ENCODE measurements around the gene DYNLRB2.

DYNLRB2 gene

DNA sequence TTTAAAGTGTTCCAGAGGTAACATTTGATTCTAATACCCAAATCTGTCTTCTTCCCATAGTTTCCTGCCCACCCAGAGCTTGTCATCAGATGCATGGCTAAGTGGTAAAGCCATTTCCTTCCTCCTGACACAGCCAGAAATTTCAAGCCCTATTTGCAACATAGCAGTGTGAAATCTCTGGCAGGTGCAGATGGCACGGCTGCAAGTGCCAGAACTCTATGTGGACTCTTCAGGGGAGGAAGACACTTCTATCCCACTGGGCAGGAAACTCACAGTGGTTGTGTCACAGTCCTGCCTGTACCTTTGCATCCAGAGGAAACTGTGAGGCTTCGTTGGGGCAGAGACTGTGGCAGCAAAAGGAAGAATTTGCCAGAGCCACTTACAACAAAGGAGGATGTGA is 13.2 kb downstream of the DYNLRB2 start:
- DNase-seq = no peak

DNA sequence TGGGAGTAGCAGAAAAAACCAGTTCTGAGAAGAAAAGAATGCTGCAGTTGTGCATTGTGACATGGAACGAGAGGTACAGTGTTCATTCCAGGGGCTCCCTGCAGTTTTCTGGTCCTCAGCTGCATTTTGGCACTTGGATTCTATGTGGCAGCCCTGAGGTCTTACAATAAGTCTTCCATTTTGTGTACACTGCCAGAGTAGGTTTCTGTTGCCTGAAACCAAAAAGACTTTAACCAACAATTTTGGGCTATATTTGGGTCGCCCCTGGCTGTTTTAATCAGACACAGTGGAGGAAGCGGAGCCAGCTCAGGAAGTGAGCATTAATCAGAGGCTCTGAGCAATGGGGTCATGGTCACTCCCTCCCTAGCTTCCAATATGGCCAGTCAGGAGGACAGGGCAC is 15.7 kb downstream of the DYNLRB2 start:
- DNase-seq = no peak

DNA sequence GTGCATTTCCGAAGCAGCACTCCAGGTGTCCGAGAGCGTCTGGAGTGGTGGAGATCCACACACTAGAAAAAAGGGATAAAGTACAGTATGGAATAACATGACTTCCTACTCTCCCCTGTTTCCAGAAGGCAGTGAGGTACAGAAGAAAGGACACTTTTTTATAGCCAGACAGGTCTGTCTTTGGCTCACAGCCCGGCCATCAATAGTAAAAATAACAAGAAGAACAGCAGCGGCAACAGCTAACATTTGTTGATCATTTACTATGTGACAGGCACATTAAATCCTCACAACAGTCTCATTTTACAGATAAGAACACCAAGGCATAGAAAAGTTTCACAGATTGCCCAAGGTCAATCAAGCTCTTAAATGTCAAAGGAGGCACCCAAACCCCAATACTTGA is 16.2 kb downstream of the DYNLRB2 start:
- no peak for DNase-seq

DNA sequence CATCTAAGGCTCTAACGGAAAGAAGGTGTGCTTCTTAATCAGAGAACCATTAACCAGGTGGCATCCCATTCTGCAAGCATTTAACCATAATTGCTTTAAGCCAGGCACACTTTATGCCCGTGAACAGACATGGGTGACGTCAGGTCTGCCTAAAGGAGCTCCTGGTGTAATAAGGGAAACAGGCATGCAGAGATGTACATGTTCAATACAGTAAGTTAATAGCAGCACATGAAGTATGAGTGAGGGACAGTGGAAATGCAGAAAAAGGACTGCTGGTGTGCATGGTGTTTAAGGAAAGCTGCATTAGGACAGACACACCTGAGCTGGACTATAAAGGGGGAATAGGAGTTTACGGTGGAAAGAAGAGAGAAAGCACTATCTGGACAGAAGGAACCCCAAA is 18.6 kb downstream of the DYNLRB2 start:
- DNase-seq = no peak

DNA sequence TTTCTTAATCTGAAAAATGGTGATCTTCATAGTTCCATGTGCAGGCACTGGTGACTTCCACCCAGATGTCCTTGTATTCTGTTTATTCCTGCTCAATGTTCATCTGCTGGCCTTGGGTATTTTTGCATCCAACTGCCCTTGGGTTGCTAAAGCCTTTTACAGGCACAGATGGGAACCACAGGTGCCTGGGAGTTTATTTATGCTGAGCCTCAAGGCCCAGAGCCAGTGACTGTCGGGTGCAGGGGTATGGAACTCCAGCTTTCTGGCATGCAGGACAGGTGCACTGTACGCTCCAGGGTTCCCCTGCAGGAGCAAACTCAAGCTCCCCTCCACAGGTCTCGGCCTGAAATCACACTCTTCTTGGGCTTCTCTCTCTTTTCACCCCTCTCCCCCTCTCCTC is 22.3 kb downstream of the DYNLRB2 start:
- DNase-seq = no peak

DNA sequence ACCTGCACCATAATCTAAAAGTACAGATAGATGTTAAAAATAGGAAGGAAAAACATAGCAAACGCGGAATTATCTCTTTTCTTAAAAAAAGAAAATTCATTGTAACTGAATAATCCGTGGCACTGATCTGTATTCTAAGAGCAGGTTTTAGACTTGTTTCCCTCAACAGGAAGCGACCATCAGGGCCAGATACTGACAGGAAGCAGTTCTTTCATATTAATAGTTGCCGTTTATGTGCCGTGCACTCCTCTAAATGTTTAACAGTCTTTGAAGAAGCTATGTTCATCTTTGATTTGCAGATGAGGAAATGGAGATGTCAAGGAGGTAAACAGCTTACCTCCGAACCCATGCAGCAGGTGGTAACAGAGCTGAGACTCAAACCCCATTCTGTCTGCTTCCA is 23.6 kb downstream of the DYNLRB2 start:
- no peak for DNase-seq

DNA sequence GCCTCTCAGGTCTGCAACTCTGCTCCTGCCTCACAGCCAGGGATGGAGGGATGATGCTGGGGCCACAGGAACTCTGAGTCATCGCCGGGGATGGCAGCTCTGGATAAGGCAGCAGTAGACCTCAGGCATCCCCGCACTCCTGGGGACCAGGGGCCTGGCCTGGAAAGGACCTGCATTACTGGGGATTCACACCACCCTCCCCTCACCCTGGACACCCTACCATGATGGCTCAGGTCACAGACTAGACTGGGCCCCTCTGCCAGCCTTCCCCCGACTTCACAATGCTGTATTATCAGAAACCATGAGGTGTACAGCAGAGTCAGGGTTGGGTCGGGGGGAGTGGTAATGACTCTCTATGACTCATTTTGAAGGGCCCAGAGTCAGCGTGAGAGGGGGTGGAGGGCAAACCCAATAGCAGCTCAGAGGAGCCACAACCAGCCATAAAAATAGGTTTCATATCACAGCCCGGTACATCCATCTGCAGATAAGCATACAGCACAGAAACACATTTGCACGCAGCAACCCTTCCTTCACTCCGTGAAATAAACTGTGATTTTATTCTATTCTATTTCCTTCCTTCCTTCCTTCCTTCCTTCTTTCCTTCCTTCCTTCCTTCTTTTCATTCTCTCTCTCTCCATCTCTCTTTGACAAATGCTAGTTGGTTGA is 28.8 kb downstream of the DYNLRB2 start:
- DNase-seq = peak; percentile 70

DNA sequence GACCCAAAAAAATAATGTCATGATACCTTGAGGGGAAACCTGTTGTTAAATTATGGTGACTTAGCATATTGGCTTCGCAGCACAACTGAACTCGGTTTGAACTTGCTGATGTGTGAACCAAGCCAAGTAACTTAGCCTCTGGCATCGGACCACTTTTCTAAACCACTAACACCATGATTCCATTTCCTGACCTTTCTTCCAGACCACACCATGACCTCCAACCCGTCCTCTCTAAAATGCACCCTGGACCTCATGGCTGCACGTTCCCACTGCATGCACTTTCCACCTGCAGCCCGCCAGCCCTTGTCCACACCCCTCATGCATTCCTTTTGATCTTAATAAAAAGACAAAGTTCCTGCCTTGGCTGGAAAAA is 29.3 kb downstream of the DYNLRB2 start:
- DNase-seq = no peak

DNA sequence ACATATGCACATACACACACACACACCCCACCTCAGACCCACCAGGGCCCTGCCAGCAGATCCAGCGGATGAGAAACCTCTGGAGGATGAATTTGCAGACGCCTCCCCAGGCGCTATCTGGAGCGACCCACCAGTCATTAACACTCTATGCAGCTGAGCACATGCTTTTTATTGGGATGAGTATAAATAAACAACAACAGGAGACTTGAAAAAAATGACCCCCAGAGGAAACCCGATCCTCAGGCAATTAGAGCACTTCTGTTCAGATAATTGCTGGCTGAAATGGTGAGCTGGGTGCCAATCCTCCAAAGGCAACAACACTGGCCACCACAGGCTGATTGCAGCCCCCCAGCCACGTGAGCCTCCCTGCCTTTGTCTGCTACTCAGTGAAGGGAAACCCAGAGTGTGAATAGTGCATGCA is 32.9 kb downstream of the DYNLRB2 start:
- DNase-seq = no peak

DNA sequence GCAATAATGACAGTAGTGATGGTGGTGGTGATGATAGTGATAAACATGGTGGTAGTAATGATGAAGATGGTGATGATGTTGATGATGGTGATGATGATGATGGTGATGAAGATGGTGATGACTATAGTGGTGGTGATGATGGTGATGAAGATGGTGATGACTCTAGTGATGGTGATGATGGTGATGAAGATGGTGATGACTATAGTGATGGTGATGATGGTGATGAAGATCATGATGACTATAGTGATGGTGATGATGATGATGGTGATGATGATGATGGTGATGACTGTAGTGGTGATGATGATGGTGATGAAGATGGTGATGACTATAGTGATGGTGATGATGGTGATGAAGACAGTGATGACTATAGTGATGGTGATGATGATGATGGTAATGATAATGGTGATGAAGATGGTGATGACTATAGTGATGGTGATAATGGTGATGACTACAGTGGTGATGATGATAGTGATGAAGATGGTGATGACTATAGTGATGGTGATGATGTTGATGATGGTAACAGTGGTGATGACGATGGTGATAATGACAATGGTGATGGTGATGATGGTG is 35.6 kb downstream of the DYNLRB2 start:
- DNase-seq = no peak

DNA sequence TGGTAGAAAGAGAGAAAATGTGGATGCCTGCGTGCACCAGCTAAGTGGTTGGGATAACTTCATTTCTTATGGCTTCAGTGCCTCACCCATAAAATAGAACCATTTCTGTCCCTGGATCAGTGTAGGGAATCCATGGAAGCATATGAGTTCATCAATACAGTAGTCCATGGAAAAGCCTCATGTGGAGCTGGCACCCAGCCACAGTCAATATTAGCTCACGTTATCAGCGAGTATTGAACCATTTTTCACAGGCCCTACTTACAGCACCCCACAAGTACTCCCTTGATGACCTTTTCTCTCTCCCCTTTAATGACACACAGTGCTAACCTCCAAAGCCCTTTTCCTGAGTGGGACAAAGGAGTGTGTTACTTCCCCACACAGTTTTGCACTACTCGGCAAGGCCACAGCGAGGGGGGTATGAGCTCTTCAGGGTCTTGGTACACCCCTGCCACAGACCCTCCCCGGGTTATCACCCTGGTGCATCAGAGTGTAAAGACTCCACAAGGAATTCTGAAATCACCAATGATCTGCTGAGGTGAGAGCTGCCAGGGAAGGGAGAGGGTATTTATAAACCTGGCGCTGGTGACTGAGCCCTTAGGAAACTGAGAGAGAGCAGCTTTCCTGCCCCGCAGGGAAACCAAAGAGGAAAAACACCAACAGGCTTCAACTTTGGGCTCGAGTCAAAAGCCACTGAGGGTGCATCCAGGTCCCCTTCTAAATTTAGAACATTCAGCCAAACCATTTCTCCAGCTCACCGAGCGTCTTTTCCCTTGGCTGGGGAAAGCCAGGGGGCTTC is 36.9 kb downstream of the DYNLRB2 start:
- DNase-seq = no peak

DNA sequence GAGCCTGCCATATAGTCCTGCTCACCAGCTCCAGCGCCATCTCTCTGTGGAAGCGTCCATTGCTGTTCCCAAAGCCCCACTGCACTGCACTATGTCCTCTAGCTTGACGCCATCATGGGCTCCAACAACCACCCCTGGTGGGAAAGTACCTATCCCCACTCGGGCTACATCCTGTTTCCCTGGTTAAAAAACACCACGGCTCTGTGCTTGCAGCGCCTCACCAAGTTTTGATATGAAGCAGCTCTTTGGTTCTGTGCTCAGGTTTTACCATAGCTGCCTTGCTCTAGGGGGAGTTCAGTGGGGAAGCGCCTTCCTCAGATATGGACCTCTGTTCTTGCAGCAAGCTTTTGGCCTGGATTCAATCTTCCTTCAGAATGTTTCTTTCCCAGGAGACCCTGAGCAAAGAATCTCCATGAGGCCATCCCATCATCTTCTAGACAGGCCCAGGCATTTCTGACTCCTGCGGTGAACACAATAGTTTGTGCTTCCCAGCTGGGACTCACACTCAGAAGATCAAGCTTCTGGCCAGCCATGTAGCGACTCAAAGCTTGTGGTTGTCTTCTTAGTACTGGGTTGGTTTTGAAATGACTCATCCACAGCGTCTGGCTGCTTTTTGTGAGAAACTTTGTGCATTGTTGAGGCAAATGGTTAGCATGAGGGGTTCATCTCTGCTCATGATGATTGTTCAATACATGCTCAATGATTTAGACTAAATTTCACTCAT is 39.5 kb downstream of the DYNLRB2 start:
- DNase-seq = peak; percentile 51

DNA sequence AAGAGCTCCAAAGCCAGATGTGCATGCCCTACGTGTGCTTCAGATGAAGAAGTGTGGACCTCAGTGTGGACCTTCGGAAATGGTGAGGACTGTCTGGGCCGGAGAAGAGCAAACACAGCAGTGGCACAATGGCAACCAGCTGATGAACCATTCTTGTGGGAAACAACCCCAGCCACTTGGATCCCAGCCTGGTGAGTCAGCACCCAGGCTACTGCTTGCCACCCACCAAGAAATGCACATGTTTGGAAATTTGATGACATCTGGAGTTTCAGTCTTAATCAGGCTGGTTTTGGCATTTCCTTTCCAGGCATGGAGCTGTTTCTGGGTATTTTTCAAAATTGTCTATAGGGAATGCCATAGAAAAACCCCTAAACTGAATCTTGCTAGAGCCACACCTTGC is 42.7 kb downstream of the DYNLRB2 start:
- DNase-seq = peak; percentile 35

DNA sequence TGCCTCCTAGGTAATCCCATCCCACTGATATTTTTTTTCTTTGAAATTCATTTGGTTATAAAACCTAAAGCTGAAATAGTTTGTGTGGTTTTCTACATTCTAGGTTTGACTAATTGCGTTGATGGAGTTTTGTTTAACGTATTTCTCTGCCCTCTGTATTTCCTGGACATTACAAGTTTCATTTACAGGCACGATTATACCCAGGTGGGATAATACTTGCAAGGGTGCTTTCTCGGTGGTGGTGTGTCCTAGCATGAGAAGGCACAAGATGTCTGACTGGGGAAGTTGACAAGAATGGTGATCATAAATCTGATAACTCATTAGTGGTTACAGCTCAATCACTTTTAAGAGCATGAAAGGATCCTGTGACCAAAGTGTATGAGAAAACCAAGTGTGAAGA is 45.0 kb downstream of the DYNLRB2 start:
- no peak for DNase-seq

DNA sequence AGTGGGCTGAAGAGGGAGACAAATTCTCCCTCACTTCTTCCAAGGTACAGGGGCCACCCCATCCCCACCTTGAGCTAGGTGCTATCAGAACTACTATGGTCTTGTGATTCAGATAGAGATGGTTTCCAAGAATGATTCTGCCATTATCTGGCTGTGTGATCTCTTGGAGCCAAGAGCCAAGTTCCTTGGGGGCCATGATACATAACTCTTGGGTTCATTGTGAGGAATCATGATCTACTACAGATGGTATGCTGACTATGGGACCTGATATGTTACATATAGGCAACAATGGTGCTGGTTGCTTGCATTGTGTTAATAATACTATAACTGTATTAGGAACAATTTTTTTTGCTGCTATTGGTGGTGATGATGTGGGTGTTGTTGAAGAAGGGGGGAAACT is 45.7 kb downstream of the DYNLRB2 start:
- DNase-seq = no peak

DNA sequence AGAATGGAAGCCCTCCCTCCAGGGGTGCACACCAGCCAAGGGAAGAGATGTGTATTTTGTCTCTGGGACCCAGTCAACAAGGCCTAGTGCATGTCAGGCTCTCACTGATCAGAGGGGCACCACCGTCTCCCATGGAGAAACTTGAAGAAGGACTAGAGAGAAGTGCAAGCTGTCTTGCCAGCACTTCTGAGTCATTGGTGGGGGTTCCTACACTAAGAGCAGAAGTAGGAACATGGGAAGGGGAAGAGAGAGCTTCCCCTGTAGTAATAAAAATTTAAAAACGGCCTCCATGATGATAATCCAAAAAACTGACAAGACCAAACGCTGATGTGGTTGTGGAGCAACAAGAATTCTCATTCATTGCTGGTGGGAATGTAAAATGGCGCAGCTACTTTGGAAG is 46.3 kb downstream of the DYNLRB2 start:
- no peak for DNase-seq

DNA sequence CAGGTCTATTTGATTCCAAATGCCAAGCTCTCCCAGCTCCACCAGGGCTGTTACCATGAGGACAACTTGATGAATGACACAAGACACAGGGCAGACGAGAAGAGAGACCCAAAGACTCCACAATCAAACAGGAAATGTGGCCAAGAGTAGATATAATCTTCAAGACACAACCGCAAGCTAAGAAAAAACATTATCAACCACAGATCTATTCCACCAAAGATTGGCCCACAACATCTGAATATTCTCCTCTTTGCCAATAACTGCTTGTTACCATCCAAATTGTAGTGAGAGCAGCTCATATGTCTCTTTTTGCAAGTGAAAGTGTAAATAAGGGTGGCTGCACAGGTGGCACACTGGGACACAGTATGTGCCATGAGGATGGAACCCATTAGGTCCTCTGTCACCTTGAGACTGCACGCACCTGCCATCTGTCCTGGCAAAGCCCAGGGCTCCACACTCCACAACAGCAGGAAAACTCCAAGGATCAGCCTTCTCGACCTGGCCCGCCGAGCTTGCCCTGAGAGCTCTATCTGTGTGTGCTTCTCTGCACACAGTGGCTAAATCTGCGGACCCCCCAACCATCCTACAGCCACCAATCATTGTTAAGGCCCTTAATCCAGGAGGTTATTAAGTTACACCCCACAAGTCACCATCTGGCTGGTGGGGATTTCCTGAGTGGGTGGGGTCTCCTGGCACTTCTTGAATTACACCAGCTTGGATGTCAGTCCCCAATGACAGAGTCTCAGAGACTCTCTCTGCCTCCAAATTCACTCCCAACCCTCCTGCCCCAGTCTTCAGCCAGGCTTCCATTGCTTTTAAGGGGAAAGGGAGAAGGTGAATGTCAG is 50.5 kb downstream of the DYNLRB2 start:
- no peak for DNase-seq

DNA sequence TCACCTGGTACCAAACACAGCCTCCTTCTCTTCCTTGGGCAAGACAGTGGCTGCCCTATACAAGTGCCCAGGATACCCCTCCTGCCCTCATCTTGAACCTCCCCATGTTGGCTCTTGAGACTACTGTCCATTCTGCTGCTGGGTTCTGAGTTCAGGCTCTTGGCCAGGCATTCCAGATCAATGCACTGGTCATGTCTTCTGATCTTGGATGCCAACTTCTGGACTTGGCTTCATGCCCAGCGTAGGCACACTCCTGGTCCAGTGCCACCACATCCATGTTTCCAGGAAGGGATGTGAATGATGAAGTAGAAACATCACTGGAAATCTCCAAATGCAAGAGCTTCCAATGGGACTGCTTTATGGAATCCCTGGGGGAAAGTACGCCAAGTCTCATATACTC is 51.5 kb downstream of the DYNLRB2 start:
- DNase-seq = no peak

DNA sequence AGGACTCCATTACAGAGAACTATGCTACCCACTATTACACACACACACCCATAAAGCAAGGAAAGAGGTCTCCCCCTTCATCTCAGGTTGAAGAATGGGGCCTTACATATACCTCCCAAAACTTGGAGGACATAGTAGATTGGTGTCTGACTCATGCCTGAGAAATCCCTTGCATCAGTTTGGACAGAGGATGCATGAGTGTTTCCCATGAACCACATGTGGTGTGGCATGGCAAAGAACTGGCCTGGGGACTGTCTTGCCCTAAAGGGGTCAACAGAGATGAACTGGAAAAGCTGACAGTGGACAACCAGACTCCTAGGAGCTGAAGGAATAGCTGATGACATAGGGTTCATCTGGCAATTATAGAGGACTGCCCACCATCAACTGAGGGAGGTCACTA is 54.0 kb downstream of the DYNLRB2 start:
- DNase-seq = no peak

DNA sequence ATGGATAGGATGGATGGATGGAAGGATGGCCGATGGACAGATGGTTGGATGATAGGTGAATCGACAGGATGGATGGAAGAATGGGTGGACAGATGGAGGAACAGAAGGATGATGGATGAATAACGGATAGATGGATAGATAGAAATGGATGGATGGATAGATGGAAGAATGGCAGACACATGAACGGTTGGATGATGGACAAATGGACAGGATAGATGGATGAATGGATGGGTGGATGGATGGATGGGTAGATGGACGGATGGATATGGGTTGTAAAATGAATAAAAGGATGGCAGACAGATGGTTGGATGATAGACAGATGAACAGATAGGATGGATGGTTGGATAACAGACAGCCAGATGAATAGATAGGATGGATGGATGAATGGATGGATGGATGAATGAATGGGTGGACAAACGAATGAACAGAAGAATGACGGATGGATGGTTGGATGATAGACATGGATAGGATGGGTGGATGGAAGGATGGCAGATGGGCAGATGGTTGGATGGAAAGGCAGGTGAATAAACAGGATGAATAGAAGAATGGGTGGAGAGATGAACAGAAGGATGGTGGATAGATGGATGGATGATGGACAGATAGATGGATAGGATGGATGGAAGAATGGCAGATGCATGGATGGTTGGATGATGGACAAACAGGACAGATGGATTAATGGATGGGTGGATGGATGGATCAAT is 55.9 kb downstream of the DYNLRB2 start:
- no peak for DNase-seq

DNA sequence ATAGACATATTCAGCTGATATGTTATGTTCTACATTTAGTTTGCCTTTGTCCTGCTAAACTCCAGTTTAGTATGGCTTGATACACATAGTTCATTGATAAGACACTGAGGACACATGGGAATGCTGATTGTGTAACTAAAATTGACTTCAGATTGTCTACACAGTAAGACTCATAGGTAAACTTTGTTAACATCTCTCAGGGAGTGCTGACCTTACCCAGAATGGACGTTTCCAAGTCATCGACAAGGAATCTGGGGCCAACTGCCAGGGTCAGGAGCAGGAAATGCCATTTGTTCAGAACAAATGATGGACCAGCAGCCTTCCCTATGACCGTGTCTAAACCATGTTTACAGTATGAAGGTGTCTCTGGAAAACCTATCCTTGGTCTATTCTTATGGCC is 58.7 kb downstream of the DYNLRB2 start:
- no peak for DNase-seq
